Measurements from ENCODE around the gene NTHL1.

GRCh38 chr16:2074071-2074470 lies 26.4 kb upstream of the NTHL1 start:
- TF ChIP-seq POLR2AphosphoS5 (IDR thresholded peaks at IDR 0.05; ENCODE audit: insufficient read depth, low read depth, low read length) (no peak), MYC (IDR thresholded peaks at IDR 0.05; ENCODE audit: low read depth, low read length) (no peak), EZH2 (IDR thresholded peaks at IDR 0.05; ENCODE audit: borderline replicate concordance, low read depth, low read length, severe bottlenecking) (no peak)
- TF ChIP-seq, protein P1, sequence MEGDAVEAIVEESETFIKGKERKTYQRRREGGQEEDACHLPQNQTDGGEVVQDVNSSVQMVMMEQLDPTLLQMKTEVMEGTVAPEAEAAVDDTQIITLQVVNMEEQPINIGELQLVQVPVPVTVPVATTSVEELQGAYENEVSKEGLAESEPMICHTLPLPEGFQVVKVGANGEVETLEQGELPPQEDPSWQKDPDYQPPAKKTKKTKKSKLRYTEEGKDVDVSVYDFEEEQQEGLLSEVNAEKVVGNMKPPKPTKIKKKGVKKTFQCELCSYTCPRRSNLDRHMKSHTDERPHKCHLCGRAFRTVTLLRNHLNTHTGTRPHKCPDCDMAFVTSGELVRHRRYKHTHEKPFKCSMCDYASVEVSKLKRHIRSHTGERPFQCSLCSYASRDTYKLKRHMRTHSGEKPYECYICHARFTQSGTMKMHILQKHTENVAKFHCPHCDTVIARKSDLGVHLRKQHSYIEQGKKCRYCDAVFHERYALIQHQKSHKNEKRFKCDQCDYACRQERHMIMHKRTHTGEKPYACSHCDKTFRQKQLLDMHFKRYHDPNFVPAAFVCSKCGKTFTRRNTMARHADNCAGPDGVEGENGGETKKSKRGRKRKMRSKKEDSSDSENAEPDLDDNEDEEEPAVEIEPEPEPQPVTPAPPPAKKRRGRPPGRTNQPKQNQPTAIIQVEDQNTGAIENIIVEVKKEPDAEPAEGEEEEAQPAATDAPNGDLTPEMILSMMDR (IDR thresholded peaks at IDR 0.05; ENCODE audit: extremely low read depth in 1 of 2, insufficient read depth in 1 of 2, low read depth in 1 of 2, low read length in 2 of 2), result no peak

All from endothelial cell of umbilical vein (primary cell).